Uterus (tissue), 4 donors: ENCODE measurements around the gene SKI. TPM values are rescaled to one million over a fixed set of nuclear protein-coding genes. Genes with fewer than 3 reads are reported as not detected.

Source experiments
- DNase-seq, 2 donors: peaks; one replicate each; pipeline ENCODE4 v3.0.0-alpha.2; 2019 to 2020
- H3K27ac ChIP-seq, 2 donors: fragments of 200-600 bp; sonication (generic); 1 replicate in 1 of 2; 2 replicates in 1 of 2; pipeline ENCODE4 v1.5.1; 2016 to 2018
- H3K27me3 ChIP-seq, 2 donors: fragments of 200-600 bp; sonication (generic); one replicate each; pipeline ENCODE4 v1.5.1; 2018 to 2019; ENCODE audit warnings: control low read depth in 1 of 2
- H3K36me3 ChIP-seq, 2 donors: fragments of 200-600 bp; sonication (generic); one replicate each; pipeline ENCODE4 v1.5.1; 2019; ENCODE audit warnings: control low read depth in 1 of 2
- H3K4me1 ChIP-seq, 2 donors: fragments of 200-600 bp; sonication (generic); one replicate each; pipeline ENCODE4 v1.5.1; 2018 to 2019; ENCODE audit warnings: control low read depth in 1 of 2
- H3K4me3 ChIP-seq, 2 donors: fragments of 200-600 bp; sonication (generic); 1 replicate in 1 of 2; 2 replicates in 1 of 2; pipeline ENCODE4 v1.5.1; 2018 to 2019; ENCODE audit warnings: mild to moderate bottlenecking in 1 of 2
- H3K9me3 ChIP-seq, 2 donors: fragments of 200-600 bp; sonication (generic); one replicate each; pipeline ENCODE4 v1.5.1; 2019; ENCODE audit warnings: control low read depth in 1 of 2
- POLR2A ChIP-seq, 2 donors: fragments of 450-650 bp; IDR thresholded peaks; one replicate each; pipeline ENCODE4 v1.6.1; 2016; ENCODE audit warnings: antibody characterized with exemption in 2 of 2, mild to moderate bottlenecking in 1 of 2, moderate library complexity in 1 of 2
- intact Hi-C: fragments of 100-400 bp; cut with DNase I; formaldehyde crosslinking; loops from one replicate; pipeline ENCODE4 v1.15.1; 2023; ENCODE audit warnings: low total_unique reads
- total RNA-seq, 4 donors: library from RNA; depleted of rRNA in 3 of 4; stranded (reverse); fragments of >200 nt in 3 of 4; gene quantifications; one replicate each; pipeline versions ENCODE4 v1.1.0 to v1.2.4, GENCODE V29; 2014 to 2023
- TF ChIP-seq, protein P1 (sequence below), 4 experiments: fragments of 200-600 bp in 2 of 4; fragments of 450-650 bp in 2 of 4; sonication (generic) in 2 of 4; IDR thresholded peaks; one replicate each; pipeline ENCODE4 v1.5.1; 2016 to 2019; ENCODE audit warnings: antibody characterized with exemption in 4 of 4, mild to moderate bottlenecking in 2 of 4, moderate library complexity in 1 of 4
- donor health status: DM: yes; HTN: yes; CAD: no.

The SKI gene
- total RNA-seq, 4 donors from 2014 or later, result 22.8 to 148 (median 34.9) TPM

DNA sequence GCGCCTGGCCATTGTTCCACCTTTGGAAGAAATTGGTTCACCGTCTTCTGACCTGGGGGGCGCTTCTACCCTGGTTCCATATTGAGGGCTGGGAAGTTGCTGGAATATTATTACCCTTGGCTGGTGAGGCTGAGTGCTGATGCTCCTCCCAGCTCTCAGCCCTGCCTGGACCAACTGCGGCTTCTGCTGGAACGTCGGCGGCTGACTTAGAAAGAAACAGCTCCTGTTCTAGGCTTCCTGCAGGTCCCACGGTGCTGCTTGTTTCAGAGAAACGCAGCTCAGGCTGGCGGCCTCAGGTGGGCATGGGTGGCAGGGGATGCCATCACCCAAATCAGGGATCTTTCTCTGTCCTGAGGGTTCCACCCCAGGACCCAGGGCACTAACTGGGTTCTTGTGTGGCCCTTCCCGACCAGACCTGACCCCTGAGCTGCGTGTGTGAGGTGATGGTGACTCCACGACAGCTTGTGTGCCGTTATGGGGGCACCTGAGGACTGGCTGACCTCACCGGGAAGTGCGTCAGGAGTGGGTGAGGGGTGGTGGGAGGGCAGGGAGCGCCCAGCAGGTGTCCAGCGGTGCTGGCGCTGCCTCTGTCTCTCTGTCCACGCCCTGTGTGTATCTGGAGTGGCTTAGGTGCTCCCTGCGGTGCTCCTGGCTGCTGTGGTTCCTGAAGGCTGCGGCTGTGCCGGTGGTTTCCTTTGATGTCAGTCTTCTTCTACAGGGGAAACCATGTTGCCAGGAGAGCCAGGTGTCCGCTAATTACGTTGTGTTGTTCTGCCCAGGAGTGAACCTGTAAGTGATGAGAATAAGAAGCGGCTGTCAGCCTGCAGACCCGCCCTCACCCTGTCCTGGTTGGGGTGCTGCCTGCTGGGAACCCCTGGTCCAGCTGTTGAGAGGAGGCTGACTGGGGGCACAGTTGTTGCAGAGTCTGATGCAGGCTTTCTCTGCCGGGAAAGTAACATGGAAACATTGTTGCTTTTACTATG lies 8.9 kb downstream of the SKI start:
- H3K27ac ChIP-seq, result peak overlapping the region; percentile 10 to 83
- no peaks in the 10 kb centered on the region for H3K9me3 ChIP-seq
- TF ChIP-seq, protein P1, sequence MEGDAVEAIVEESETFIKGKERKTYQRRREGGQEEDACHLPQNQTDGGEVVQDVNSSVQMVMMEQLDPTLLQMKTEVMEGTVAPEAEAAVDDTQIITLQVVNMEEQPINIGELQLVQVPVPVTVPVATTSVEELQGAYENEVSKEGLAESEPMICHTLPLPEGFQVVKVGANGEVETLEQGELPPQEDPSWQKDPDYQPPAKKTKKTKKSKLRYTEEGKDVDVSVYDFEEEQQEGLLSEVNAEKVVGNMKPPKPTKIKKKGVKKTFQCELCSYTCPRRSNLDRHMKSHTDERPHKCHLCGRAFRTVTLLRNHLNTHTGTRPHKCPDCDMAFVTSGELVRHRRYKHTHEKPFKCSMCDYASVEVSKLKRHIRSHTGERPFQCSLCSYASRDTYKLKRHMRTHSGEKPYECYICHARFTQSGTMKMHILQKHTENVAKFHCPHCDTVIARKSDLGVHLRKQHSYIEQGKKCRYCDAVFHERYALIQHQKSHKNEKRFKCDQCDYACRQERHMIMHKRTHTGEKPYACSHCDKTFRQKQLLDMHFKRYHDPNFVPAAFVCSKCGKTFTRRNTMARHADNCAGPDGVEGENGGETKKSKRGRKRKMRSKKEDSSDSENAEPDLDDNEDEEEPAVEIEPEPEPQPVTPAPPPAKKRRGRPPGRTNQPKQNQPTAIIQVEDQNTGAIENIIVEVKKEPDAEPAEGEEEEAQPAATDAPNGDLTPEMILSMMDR (IDR thresholded peaks at IDR 0.05), result no peak
- TF ChIP-seq POLR2A (IDR thresholded peaks at IDR 0.05), result no peak
- H3K27me3 ChIP-seq, result no peaks in the 10 kb centered on the region
- H3K36me3 ChIP-seq, result no peaks in the 10 kb centered on the region
- intact Hi-C loops, result no loop called here
- peaks cover 34 to 82% of the 10 kb centered on the region in 2 donors for H3K4me1 ChIP-seq
- H3K4me3 ChIP-seq, result peak overlapping the region in 1 of 2 donors; percentile 2
- DNase-seq, result no peak

DNA sequence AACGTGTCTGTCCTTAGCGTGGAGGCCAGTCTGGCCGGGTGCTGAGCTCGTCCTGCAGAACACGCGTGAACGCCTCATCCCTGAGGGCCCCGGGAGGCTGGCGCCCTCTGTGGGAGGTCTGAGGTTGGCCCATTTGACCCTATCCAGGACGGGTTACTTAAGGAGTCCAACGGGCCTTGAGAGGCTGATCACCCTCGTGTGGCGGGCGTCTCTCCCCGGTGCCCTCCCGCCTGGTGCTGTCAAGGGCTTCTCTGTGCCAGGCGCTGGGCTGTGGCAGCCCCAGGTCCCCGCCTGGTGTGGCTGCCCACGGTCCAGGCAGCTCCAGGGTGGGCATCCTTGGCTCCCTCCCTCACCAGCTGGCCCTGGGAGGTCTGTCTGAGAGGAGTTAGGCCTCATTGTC lies 9.7 kb downstream of the SKI start:
- DNase-seq, result no peak
- no peaks in the 10 kb centered on the region for H3K36me3 ChIP-seq
- H3K27me3 ChIP-seq, result no peaks in the 10 kb centered on the region
- TF ChIP-seq, protein P1 (IDR thresholded peaks at IDR 0.05), result peak in 1 of 4 experiments; percentile 9
- TF ChIP-seq POLR2A (IDR thresholded peaks at IDR 0.05), result no peak
- peak overlapping the region; percentile 10 to 83 for H3K27ac ChIP-seq
- intact Hi-C loops, result no loop called here
- H3K4me1 ChIP-seq, result peaks cover 34 to 77% of the 10 kb centered on the region in 2 donors
- H3K4me3 ChIP-seq, result no peak overlapping the region
- no peaks in the 10 kb centered on the region for H3K9me3 ChIP-seq

DNA sequence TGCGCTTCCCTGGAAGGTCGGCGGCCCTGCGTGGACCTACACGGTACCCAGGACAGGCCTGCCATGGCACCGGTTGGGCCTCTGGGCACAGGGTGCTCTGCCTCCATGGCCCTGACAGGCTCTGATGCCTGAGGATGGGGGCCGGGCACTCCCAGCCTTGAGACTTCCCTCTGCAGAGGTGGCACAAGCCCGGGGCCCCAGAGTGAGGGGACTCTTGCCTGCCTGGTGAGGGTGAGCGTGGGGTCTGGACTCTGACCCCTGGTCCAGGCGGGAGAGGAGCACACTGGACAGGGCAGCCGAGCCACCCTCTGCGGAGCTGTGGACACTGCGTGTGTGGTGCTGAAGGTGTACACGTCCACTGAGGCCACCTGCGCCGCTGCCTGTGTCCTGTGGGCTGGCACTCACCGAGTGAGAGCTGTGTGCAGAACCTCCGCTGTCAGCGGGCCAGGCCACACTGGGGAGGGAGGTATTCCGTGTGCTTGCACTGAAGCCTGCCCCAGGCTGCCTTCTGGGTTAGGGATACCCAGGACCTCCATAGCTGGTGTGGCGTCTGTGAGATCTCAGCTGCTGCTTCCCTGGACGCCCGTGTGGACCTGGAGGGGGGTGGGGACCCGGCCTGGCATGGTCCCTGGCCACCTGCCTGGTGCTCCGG lies 10.4 kb downstream of the SKI start:
- H3K27ac ChIP-seq, result peak overlapping the region in 1 of 2 donors; percentile 83
- no peak for DNase-seq
- no peaks in the 10 kb centered on the region for H3K36me3 ChIP-seq
- peaks cover 34 to 77% of the 10 kb centered on the region in 2 donors for H3K4me1 ChIP-seq
- intact Hi-C loops, result no loop called here
- H3K9me3 ChIP-seq, result no peaks in the 10 kb centered on the region
- H3K4me3 ChIP-seq, result no peak overlapping the region
- TF ChIP-seq, protein P1 (IDR thresholded peaks at IDR 0.05), result no peak
- TF ChIP-seq POLR2A (IDR thresholded peaks at IDR 0.05), result no peak
- no peaks in the 10 kb centered on the region for H3K27me3 ChIP-seq

DNA sequence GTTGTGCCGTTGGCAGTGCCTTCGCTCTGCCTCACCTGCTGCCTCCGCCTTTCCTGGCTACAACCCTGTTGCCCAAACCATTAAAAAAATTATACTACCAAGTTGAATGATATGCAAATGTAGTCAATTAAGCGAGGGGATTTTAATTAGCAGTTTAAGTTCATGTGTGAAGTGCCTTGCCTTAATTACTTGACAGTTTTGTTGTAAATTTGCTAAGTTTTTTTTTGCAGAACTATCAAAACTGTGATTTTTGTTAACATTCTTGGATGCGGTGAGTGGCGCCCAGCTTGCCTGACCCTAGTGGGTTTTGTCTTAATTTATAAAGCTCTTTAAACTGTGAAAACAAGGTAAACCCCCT lies 10.9 kb downstream of the SKI start:
- H3K4me1 ChIP-seq, result peaks cover 34 to 73% of the 10 kb centered on the region in 2 donors
- no peak overlapping the region for H3K4me3 ChIP-seq

More for the DNA sequence above, 10.9 kb downstream of the SKI start:
- DNase-seq, result no peak
- H3K36me3 ChIP-seq, result no peaks in the 10 kb centered on the region
- no peaks in the 10 kb centered on the region for H3K27me3 ChIP-seq
- intact Hi-C loops, result no loop called here
- H3K27ac ChIP-seq, result peak overlapping the region in 1 of 2 donors; percentile 83
- TF ChIP-seq POLR2A (IDR thresholded peaks at IDR 0.05), result no peak
- TF ChIP-seq, protein P1 (IDR thresholded peaks at IDR 0.05), result no peak
- no peaks in the 10 kb centered on the region for H3K9me3 ChIP-seq
